Psoas muscle (tissue), 8 donors: Measurements from ENCODE around the gene XRN2. TPM values are rescaled to one million over a fixed set of nuclear protein-coding genes. Genes with fewer than 3 reads are reported as not detected.

Experiments used
- ATAC-seq, 4 donors: fragments of 200-7000 bp; cut with Tn5 transposase; one replicate each; pipeline ENCODE4 v1.9.1; 2020; ENCODE audit warnings: moderate library complexity in 3 of 4, mild to moderate bottlenecking in 2 of 4
- DNase-seq, 2 donors: peaks; one replicate each; pipeline ENCODE4 v3.0.0-alpha.2; 2020
- H3K27ac ChIP-seq: fragments of 200-600 bp; one replicate; pipeline ENCODE4 v1.8.0; 2022
- H3K27me3 ChIP-seq, 3 donors: fragments of 200-600 bp in 1 of 3; one replicate each; pipeline versions ENCODE4 v1.6.1 to v1.8.0; 2013 to 2022; ENCODE audit warnings: low read length in 2 of 3, mild to moderate bottlenecking in 2 of 3, moderate library complexity in 1 of 3; ENCODE audit not compliant: insufficient read depth in 3 of 3
- H3K36me3 ChIP-seq, 2 donors: fragments of 200-600 bp in 1 of 2; one replicate each; pipeline versions ENCODE4 v1.6.1 to v1.8.0; 2013 to 2022; ENCODE audit warnings: low read depth in 1 of 2, mild to moderate bottlenecking in 1 of 2, moderate library complexity in 1 of 2; ENCODE audit not compliant: insufficient read depth in 1 of 2
- H3K4me1 ChIP-seq: fragments of 200-600 bp; one replicate; pipeline ENCODE4 v1.8.0; 2022
- H3K4me3 ChIP-seq: fragments of 200-600 bp; one replicate; pipeline ENCODE4 v1.8.0; 2022; ENCODE audit warnings: mild to moderate bottlenecking
- H3K9me3 ChIP-seq: fragments of 200-600 bp; one replicate; pipeline ENCODE4 v1.8.0; 2022
- WGBS, 3 donors: extraction: QIAGEN DNeasy Blood & Tissue Kit; methylation state at CpG; one replicate each; pipeline versions ENCODE4 v1.1.6 to v1.1.7; 2013; 5-methylcytosine and 5-hydroxymethylcytosine counted together
- intact Hi-C, 2 donors: fragments of 100-400 bp; cut with DNase I; formaldehyde crosslinking; loops; one replicate each; pipeline versions ENCODE4 v1.11.0 to v1.14.2; 2022
- polyA plus RNA-seq, 3 donors: library from polyadenylated mRNA; stranded (reverse); fragments of 200-250 nt; gene quantifications; one replicate each; pipeline ENCODE4 v1.2.3, GENCODE V29; 2013
- total RNA-seq, 4 donors: library from RNA; stranded (reverse); fragmentation: NEBNext Ultra II Directional in 2 of 4; extraction: Animal tissue kit (Norgen Biotek cat#: 25700) in 2 of 4; gene quantifications; one replicate each; pipeline versions ENCODE4 v1.2.1 to v1.2.4, GENCODE V29; 2021 to 2023
- TF ChIP-seq, protein P1 (sequence below): fragments of 200-600 bp; IDR thresholded peaks from one replicate; pipeline ENCODE4 v1.8.0; 2022; ENCODE audit warnings: antibody characterized with exemption
- donor health status: healthy with polysubstance abuse.
- donor health status: DM: no; HTN: no; CAD: no; lungs with moderate emphysema.
- donor health status: Bipolar disorder and iron deficiency.
- donor health status: healthy.
- donor health status: DM: yes; HTN: yes; CAD: no.
- donor health status: DM: no; HTN: no; CAD: no.
- donor health status: DM: no; HTN: no; CAD: no.
- donor health status: DM: yes; HTN: yes; CAD: no.

The XRN2 gene
- total and polyA plus RNA-seq, 7 donors = 25.1 to 48.3 (median 41.0) TPM

GRCh38 chr20:21437816-21438215 lies 134.7 kb downstream of the XRN2 start:
- Histone ChIP-seq H3K27ac (no peak overlapping the region), H3K27me3 (no peaks in the 10 kb centered on the region), H3K4me3 (no peak overlapping the region), H3K9me3 (no peaks in the 10 kb centered on the region), H3K36me3 (no peaks in the 10 kb centered on the region), H3K4me1 (no peaks in the 10 kb centered on the region)
- 83 to 87% (median 85%) methylated on average over 2 of the region's 2 CpGs for WGBS, 3 donors
- TF ChIP-seq, protein P1, sequence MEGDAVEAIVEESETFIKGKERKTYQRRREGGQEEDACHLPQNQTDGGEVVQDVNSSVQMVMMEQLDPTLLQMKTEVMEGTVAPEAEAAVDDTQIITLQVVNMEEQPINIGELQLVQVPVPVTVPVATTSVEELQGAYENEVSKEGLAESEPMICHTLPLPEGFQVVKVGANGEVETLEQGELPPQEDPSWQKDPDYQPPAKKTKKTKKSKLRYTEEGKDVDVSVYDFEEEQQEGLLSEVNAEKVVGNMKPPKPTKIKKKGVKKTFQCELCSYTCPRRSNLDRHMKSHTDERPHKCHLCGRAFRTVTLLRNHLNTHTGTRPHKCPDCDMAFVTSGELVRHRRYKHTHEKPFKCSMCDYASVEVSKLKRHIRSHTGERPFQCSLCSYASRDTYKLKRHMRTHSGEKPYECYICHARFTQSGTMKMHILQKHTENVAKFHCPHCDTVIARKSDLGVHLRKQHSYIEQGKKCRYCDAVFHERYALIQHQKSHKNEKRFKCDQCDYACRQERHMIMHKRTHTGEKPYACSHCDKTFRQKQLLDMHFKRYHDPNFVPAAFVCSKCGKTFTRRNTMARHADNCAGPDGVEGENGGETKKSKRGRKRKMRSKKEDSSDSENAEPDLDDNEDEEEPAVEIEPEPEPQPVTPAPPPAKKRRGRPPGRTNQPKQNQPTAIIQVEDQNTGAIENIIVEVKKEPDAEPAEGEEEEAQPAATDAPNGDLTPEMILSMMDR = no peak
- intact Hi-C loops = no loop called here
- no peak for ATAC-seq
- no peak for DNase-seq

Other genes with a start within 250 kb of the XRN2 start
- not detected for gene LINC00237, start 197.0 kb upstream of the XRN2 start, total RNA-seq
- not detected for gene LINC00237, start 197.0 kb upstream of the XRN2 start, polyA plus RNA-seq
- 10 to 100 TPM; 18.6 to 26.2 (median 22.7) TPM for gene KIZ, start 177.2 kb upstream of the XRN2 start, total RNA-seq
- gene KIZ, start 177.2 kb upstream of the XRN2 start, polyA plus RNA-seq = 10 to 100 TPM in 2 of 3 donors, 1 to 10 TPM in 1; 4.6 to 17.1 (median 12.9) TPM
- gene NKX2-4, start 94.2 kb downstream of the XRN2 start, total RNA-seq = not detected
- not detected for gene NKX2-4, start 94.2 kb downstream of the XRN2 start, polyA plus RNA-seq
- gene NKX2-2, start 210.7 kb downstream of the XRN2 start, total RNA-seq = not detected
- not detected for gene NKX2-2, start 210.7 kb downstream of the XRN2 start, polyA plus RNA-seq